Measurements from ENCODE around the gene TWF2.

The TWF2 gene

DNA sequence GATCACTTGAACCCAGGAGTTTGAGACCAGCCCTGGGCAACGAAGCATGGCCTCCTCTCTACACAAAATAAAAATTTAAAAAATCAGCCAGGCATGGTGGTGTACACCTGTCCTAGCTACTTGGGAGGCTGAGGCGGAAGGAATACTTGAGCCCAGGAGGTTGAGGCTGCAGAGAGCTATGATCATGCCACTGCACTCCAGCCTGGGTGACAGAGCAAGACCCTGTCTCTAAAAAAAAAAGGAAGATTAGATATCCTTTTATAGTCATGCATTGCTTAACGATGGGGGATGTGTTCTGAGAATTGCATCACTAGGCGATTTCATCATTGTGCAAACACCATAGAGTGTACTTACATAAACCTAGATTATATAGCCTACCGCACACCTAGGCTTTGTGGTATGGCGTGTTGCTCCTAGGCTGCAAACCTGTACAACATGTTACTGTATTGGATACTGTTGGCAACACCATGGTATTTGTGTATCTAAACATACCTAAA lies 28.4 kb downstream of the TWF2 start:
- Mint-ChIP-seq H3K36me3 (ENCODE audit: low read depth) (peaks cover 89% of the 10 kb centered on the region), H3K4me3 (no peak overlapping the region), H3K9me3 (no peaks in the 10 kb centered on the region), H3K4me1 (no peaks in the 10 kb centered on the region), H3K27me3 (ENCODE audit: low read depth, poor library complexity) (peaks cover 2% of the 10 kb centered on the region), H3K27ac (no peak overlapping the region)
- TF ChIP-seq, protein P1, sequence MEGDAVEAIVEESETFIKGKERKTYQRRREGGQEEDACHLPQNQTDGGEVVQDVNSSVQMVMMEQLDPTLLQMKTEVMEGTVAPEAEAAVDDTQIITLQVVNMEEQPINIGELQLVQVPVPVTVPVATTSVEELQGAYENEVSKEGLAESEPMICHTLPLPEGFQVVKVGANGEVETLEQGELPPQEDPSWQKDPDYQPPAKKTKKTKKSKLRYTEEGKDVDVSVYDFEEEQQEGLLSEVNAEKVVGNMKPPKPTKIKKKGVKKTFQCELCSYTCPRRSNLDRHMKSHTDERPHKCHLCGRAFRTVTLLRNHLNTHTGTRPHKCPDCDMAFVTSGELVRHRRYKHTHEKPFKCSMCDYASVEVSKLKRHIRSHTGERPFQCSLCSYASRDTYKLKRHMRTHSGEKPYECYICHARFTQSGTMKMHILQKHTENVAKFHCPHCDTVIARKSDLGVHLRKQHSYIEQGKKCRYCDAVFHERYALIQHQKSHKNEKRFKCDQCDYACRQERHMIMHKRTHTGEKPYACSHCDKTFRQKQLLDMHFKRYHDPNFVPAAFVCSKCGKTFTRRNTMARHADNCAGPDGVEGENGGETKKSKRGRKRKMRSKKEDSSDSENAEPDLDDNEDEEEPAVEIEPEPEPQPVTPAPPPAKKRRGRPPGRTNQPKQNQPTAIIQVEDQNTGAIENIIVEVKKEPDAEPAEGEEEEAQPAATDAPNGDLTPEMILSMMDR (IDR thresholded peaks at IDR 0.05) = no peak
- no peak for DNase-seq

DNA sequence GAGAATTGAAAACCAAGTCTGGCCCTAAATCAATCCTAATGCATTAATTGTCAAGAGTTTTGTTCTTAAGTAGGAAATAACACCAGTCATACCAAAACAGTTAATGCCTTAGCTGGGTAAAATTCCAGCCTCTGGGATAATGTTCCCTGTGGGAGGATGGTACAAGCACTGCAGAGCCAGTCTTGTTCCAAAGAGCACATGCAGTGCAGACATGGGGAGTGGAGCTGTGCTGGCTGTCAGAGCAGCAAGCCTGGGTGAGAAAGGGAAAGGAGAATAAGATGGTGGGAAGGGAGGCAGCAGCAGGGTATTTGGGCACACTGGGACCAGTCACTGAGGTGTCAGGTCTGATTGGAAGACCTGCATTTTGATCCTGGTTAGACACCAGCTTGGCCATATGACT lies 28.9 kb downstream of the TWF2 start:
- H3K27ac Mint-ChIP-seq = no peak overlapping the region
- no peak for DNase-seq
- H3K36me3 Mint-ChIP-seq (ENCODE audit: low read depth) = peaks cover 89% of the 10 kb centered on the region
- H3K4me3 Mint-ChIP-seq = no peak overlapping the region
- H3K27me3 Mint-ChIP-seq (ENCODE audit: low read depth, poor library complexity) = peaks cover 2% of the 10 kb centered on the region
- TF ChIP-seq, protein P1 (IDR thresholded peaks at IDR 0.05) = no peak
- H3K4me1 Mint-ChIP-seq = no peaks in the 10 kb centered on the region
- no peaks in the 10 kb centered on the region for H3K9me3 Mint-ChIP-seq

DNA sequence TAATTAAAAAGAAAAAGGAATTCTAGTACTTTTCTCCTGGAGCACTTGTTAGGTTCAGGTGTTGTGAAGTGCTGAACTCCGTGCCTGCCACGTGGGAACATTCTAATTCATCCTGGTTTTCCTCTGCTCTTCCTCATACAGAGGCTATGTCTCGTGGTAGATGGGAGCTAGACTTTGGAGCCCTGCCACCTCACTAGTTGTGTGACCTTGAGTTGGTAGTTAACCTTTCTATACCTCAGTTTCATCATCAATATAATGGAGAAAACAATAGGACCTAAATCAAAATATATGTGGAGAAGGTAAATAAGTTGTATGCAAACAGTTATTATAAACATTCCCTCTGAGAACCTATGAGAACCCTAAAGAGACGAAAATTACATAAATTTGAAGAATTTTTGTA lies 30.4 kb downstream of the TWF2 start:
- peaks cover 2% of the 10 kb centered on the region for H3K27me3 Mint-ChIP-seq (ENCODE audit: low read depth, poor library complexity)

DNA sequence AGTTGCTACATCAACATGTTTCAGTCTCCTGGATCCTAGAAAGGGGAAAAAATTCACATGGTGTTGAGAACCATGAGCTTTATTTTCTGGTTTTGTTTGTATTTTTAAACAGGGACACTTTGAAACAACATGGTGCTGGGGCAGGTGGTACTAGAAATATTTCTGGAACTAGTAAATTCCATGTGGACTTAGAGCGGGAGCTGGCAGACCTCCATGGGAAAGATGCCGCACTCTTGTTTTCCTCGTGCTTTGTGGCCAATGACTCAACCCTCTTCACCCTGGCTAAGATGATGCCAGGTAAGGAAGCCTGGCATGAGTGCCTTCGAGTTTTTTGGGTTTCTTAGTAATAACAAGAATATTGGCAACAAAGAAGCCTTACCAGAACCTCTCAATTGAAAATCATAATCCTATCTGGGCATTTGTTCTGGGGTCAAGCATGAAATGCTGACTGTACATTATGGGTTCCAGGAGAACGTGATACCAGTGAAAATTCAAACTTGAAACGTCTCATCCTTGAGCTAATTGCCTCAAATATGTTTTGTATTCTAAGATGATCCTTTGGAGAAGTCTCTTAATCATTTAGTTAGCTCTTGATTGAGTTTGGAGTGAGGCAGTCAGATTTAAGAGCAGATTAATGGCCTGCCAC lies 33.1 kb downstream of the TWF2 start:
- Mint-ChIP-seq H3K36me3 (ENCODE audit: low read depth) (peaks cover 96% of the 10 kb centered on the region), H3K27ac (no peak overlapping the region), H3K4me1 (no peaks in the 10 kb centered on the region), H3K9me3 (no peaks in the 10 kb centered on the region), H3K27me3 (ENCODE audit: low read depth, poor library complexity) (no peaks in the 10 kb centered on the region), H3K4me3 (no peak overlapping the region)
- DNase-seq = no peak
- TF ChIP-seq, protein P1 (IDR thresholded peaks at IDR 0.05) = no peak

More for the DNA sequence above, 30.4 kb downstream of the TWF2 start:
- TF ChIP-seq, protein P1 (IDR thresholded peaks at IDR 0.05) = no peak
- no peak for DNase-seq
- Mint-ChIP-seq H3K4me1 (no peaks in the 10 kb centered on the region), H3K4me3 (no peak overlapping the region), H3K27ac (no peak overlapping the region), H3K36me3 (ENCODE audit: low read depth) (peaks cover 95% of the 10 kb centered on the region), H3K9me3 (no peaks in the 10 kb centered on the region)

DNA sequence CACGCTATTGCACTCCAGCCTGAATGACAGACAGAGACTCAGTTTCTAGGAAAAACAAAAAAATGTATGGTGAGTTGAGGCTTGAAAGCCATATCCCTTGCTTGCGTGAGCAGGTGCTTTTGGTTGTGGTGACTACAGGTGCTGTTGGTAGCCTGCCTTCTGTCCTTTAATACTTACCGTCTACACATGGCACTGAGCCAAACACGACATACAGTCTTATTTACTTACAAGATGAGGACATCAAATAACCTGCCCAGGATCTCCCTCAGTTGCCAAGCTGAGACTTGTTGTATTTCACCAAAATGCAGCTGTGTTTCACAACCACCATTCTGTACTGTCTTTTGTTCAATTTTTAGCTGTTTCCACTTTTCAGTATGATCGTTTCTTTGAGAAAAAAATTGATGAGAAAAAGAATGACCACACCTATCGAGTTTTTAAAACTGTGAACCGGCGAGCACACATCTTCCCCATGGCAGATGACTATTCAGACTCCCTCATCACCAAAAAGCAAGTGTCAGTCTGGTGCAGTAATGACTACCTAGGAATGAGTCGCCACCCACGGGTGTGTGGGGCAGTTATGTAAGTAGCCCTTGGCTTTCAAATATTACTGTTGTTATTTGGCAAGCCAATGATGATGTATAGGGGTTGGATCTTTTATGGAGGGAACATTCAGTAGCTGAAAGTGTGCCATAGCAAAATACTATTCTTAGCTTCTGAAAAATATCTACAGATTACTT lies 34.5 kb downstream of the TWF2 start:
- peaks cover 92% of the 10 kb centered on the region for H3K36me3 Mint-ChIP-seq (ENCODE audit: low read depth)
- no peak overlapping the region for H3K4me3 Mint-ChIP-seq
- H3K27ac Mint-ChIP-seq = no peak overlapping the region
- TF ChIP-seq, protein P1 (IDR thresholded peaks at IDR 0.05) = no peak
- no peaks in the 10 kb centered on the region for H3K27me3 Mint-ChIP-seq (ENCODE audit: low read depth, poor library complexity)
- no peaks in the 10 kb centered on the region for H3K9me3 Mint-ChIP-seq
- H3K4me1 Mint-ChIP-seq = peaks cover 9% of the 10 kb centered on the region
- no peak for DNase-seq

Measured in nephron progenitor cell (in vitro differentiated cells).